ENCODE results near the gene MZT2A.
"Not testable (repeated sequence)": the region's sequence is repeated elsewhere in the genome, so short reads cannot be mapped to it uniquely, and the experiment has no call there.

The MZT2A gene

DNA sequence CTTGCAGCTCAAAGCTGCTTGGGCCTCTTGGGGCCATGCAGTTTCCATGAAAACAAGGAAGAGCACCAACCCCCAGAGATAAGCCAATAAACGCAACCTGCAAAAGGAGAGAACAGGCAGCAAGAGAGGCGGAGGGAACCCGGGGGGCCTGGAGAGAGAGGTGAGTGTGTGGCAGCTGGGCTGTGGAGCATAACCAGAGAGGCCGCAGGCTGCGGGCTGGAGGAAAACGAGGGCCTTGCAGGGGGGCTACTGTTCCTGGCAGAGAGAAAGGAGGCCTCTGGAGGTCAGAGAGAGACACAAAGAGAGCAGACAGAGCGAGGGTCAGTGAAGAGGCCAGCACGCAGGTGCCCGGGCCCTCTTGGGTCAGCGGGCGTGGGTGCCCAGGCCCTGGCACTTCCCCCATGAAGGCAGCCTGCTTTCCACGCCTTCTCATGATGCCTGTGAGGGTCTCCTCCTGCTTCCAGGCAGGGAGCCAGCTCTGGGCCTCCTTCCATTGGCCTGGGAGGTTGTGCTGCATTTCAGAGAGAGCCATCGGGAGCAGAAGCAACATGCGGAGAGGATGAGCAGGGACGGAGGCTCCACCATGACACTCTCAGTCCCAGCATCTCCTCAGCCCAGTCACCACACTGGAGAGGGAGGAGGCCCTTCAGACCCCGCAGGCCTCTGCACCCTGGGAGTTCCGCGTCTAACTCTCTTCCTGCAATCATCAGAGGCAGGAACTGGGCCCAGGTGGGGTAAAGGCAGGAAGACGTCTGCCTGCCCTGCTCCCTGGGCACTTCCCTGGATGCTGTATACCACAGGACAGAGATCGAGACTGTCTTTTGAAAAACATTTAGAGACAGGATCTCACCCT lies 1.4 kb downstream of the MZT2A start:
- peak; percentile 17 for DNase-seq

DNA sequence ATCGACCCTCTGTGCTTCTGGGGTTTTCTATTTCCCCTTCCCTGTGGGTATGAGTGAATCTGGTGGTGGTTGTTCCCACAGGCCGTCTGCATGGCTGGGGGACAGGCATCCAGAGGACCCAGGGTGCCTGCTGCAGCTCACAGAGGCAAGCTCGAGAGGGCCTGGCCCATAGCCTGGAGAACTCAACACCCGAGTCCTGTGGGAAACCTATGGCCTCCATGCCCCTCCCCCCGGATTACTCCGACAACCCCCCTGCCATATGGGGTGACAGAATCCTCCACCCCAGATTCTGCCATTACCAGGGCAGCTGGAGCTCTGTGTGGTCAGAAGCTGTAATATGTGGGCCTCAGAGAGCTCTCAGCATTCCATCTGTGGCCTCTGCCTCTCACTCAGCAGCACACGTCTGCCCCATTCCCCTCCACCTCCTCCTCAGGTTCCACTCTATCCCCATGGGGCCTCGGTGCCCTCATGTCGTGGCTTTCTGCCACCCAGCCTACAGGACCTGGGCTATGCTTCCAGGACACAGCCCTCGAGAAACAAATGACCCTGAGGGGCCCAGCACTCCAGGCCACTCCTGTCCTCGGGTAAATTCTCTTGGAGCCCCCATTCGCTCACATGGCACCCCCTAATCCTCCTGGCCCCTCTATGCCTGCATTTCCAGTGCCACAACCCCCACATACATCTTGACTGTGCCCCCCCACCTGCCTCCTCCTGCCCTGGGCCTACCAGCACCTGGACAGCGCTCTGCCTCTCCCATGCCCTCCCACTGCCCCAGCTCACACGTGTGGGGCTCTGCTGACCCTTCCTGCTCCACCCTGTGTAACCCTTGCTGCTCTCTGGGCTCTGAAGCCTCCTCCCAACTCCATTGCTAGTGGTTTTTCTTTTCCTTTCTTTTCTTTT lies 3.6 kb downstream of the MZT2A start:
- no peak for DNase-seq

GRCh38 chr2:131486201-131486902 lies 5.8 kb downstream of the MZT2A start:
- DNase-seq, result not testable (repeated sequence)

DNA sequence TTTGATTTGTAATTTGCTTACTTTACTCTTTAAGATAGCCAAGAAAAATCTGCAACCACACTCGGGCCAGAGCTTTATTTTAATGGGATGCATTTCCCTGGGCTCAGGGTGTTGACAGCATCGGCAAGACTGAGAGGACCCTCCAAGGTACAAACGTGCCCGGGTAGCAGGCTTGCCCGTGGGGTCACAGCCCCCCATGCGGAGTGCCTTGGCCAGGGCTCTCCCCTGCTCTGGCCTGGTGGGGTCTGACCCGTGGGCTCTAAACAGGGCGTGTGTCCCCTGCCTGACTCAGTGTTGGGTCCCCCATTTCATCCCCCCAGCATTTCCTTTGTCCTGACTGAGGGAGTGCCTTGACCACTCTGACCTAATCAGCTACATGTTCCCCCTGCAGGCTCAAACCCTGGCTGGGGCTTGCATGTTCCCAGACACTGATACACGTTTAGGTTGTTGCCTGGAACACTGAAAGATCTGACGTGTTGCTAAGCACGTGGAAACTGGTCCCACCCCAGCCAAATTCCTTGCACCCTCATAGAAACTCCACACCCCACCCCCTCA lies 7.2 kb downstream of the MZT2A start:
- DNase-seq, result not testable (repeated sequence)

DNA sequence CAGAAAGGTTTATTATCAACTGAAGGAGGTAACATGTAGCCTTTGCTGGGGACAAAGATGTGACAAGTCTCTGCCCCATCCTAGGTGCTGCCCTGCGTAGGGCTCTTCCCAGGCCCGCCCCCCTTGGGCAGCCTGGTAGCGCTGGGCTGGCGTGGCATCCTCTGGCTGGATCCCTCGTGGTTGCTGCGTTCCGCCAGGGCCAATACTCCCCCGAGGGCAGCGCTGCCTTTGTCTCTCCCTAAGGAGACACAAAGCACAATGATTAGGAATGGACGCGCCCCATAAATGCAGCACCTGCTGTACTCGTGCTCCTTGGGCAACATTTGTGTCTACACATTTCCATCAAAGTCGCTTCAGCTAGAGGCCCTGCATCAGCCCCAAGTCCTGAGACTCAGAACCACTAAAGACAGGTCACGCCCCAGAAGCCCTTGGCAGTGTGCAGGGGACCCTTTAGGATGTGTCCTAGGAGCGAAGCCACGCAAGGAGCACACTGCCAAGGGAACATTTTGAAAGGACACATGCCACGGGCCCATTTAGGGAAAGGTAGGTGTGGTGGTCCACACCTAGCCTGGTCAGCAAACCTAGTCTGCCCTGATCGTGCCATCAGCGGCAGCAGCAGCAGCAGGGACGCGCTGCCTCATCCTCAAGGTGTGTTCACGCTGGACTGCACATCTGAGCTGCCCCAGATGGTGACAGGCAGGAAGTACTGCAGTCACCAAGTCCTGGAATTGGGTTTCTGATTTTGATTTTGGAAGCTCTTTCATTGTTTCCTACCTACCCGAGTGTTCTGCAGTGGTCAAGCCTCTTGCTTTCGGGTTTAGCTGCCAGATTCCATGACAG lies 8.0 kb downstream of the MZT2A start:
- DNase-seq, result not testable (repeated sequence)

GRCh38 chr2:131482506-131483155 lies 9.6 kb downstream of the MZT2A start:
- DNase-seq, result not testable (repeated sequence)

DNA sequence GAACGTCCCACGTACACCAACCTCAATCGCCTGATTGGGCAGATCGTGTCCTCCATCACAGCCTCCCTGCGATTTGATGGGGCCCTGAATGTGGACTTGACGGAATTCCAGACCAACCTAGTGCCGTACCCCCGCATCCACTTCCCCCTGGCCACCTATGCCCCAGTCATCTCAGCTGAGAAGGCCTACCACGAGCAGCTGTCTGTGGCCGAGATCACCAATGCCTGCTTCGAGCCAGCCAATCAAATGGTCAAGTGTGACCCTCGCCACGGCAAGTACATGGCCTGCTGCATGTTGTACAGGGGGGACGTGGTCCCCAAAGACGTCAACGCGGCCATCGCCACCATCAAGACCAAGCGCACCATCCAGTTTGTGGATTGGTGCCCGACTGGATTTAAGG lies 11.8 kb downstream of the MZT2A start:
- DNase-seq, result not testable (repeated sequence)

GRCh38 chr2:131478850-131479461 lies 13.2 kb downstream of the MZT2A start:
- not testable (repeated sequence) for DNase-seq

GRCh38 chr2:131478074-131478849 lies 13.9 kb downstream of the MZT2A start:
- DNase-seq, result not testable (repeated sequence)

DNA sequence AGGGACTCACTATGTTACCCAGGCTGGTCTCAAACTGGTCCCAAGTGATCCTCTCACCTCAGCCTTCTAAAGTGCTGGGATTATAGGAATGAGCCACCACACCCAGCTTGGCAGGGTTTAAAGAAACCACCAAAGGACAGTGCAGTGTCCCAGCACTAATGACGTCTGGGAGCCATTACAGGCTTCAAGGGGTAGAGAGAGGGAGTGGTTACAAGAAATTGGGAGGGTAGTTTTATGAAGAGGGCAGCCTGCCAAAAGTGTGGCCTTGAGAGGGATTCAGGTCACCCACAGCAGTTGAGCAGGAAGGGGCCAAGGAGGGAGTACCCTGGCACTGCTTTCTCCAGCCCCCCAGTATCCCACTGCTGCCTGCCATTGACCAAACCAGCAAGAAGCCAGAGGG lies 15.0 kb downstream of the MZT2A start:
- DNase-seq, result not testable (repeated sequence)

DNA sequence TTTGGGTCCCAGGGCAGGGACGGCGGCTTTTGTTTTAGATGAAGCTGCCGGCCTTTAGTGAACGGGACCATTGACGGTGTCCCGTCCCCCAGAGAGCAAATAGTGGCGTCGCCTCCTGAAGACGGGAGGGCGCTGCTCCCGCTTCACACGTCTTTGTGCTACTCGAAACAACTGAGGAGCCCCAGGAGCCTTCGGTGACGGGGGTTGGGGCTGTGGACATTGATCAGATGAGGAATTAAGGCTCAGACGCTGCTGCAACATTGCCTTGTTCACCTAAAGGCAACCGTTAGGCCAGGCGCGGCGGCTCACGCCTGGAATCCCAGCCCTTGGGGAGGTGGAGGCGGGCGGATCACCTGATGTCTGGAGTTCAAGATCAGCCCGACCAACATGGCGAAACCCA lies 15.8 kb downstream of the MZT2A start:
- DNase-seq, result not testable (repeated sequence)

GRCh38 chr2:131475831-131476230 lies 16.4 kb downstream of the MZT2A start, which contains the start of gene TUBA3D:
TSS of gene TUBA3D (plus strand) at chr2:131476119. CDS start at chr2:131476200, 81 bp downstream.
- no peak for DNase-seq

- DNase-seq, result not testable (repeated sequence)
These were observed 18.9 kb downstream of the MZT2A start for GRCh38 chr2:131473266-131473665.

DNA sequence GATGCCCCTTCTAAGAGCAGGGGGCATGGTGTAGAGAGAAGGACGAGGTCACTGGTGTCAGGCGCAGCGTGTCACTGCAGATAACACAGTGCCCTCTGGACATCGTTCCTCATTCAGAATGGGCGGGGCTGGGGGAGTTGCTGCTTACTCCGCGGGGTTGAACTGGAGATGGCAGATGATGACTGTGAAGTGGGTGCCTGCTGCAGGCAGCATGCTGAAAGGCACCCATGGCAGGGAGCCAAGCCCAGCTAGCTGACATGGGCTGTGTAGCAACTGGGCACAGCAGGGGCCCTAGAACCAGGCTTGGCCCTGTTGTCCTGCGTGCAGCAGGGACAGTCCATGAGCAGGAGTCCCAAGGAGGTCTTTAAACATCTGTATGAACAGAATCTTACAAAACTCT lies 20.6 kb downstream of the MZT2A start:
- not testable (repeated sequence) for DNase-seq

DNA sequence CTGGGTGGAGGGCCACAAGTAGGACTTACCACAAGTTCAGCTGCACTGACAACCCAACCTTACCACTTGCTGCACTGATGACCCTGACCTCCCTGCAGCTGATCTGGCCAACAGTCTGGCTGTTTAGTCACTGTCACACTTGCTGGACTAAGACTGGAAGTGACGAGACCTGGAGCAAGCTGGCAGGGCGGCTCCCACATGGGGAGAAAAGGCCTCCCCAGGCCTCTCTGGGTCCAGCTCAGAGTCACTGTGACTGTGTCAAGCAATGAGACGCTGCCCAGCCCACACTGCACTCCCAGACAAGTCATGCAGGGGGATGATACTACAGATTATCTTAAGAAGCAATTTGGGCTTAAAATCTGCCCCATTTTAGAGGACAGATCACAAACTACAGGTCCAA lies 21.3 kb downstream of the MZT2A start:
- not testable (repeated sequence) for DNase-seq

DNA sequence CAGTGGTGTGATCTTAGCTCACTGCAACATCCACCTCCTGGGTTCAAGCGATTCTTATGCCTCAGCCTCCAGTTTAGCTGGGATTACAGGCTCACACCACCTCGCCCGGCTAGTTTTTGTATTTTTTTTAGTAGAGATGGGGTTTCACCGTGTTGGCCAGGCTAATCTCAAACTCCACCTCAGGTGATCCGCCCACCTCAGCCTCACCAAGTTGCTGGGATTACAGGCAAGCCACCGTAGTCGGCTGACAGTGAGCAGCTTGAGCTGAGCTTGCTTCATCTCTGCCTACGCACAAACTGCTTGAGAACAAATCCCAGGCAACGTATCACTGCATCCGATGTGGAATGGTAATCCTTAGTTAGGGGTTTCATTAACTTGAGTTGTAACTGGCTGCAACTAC lies 24.5 kb downstream of the MZT2A start:
- not testable (repeated sequence) for DNase-seq

- not testable (repeated sequence) for DNase-seq
These were observed 37.3 kb downstream of the MZT2A start for GRCh38 chr2:131454914-131455313.

- DNase-seq, result not testable (repeated sequence)
These were observed 40.8 kb downstream of the MZT2A start for GRCh38 chr2:131451265-131451949.

DNA sequence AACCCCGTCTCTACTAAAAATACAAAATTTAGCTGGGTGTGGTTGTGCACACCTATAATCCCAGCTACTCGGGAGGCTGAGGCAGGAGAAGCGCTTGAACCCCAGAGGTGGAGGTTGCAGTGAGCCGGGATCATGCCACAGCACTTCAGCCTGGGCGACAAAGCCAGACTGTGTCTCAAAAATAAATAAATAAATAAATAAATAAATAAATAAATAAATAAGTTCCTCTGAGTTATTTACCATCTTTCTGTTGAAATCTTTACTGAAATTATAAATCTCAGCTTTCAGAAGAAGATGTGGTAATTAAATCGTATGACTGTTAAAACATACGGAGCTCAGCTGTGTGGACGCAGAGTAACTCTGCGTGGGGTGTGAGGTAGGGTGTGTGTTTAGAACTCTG lies 44.2 kb downstream of the MZT2A start:
- not testable (repeated sequence) for DNase-seq
